LHCN-M2 (cell line): Measurements from ENCODE around the gene RASAL3. TPM values are rescaled to one million over a fixed set of nuclear protein-coding genes. Genes with fewer than 3 reads are reported as not detected.

Experiments used
- DNase-seq: peaks from one replicate; pipeline ENCODE4 v3.0.0-alpha.2; 2012; ENCODE audit warnings: low read depth
- total RNA-seq: library from RNA; depleted of rRNA; stranded (reverse); fragments of >200 nt; gene quantifications from 2 replicates; pipeline ENCODE4 v1.2.3, GENCODE V29; 2014; rRNA removed

RASAL3 gene
- total RNA-seq, 1 experiment from 2014 or later, result 0.06 TPM

DNA sequence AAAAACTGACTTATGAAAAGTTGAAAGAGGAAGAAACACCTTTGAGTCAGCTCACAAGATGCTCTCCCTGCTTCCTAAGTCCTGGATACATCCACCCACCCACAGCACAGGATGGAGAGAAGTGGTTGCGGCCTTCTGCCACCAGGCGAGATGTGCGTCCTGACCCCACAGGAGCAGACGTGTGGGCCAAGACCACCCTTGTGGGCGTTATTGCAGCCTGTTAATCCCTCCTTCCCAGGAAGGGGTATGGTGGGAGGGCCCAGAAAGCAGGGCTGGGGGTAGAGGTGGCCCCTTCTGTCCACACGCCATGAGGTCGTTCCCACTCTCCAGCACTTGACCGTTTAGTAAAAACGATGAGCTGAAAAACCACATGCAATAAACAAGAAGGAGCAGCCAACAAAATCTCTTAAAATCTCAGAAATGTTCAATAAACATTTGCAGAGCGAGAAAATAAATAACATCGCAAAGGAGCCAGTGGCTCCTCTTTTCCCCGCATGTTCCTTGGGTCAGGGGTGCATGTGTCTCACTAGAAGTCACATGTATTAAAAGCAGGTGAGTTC lies 43.1 kb downstream of the RASAL3 start:
- DNase-seq, result no peak

DNA sequence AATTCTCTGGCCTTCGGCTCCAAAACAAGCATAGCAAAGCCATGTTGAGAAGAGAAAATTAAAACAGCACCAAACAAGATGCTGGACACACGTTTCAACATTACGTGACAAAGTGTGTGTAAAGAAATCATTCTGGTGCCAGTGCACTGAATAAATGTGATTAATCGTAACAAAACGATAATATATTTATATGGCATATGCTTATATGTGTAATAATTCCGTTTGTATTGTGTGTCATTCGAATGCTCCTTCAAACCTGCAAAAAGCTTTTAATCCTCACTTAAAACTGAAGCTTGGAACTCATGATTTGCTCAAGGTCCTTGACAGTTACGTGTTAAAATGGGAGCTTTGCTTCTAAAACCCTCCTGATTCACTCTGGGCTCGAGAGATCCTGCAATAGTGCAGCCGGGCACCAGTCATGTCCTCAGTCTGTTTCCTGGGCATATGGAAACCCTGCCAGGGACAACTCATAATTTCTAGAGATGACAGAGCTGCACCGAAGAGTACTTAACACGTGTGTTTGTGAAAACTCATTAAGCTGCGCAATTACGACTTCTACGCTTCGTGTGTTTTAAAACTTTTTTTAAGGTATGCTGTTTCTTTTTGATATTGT lies 44.8 kb downstream of the RASAL3 start:
- peak; percentile 31 for DNase-seq

DNA sequence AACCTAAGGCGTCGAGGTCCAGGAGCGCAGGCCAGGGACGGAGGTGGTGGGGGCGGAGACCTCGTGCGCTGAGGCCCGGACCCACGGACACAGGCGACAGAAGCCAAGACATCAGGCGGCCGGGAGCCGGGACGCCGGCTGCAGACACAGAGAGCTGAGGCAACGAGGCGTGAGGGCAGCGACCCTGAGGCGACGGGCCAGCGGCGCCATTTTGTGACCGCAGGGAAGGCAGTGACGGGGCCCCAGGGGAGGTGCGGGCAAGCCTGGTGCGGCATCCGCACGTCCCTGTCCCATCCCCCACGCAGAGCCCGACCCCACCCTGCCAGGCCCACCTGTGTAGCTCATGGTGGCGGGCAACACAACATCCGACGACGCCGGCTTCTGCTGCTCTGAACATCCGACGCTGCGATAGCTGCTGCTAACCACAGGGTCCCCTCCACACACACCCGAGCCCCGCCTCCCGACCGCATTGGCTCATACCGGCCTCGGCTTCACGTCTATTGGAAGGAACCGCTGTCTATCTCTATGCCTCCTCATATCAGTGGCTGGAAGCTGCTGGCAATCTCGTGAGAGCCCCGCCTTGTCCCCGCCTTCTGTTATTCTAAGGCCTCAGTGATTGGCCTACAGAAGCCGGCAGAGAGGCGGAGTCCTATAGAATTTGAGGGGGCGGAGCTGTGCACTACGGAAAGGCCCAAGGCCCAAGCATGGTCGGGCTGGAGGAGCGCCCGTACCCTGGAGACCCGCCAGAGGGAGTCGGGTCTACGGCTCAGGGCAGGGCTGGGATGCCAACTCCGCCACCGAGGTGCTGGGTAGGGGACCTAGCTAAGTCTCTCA lies 45.5 kb downstream of the RASAL3 start, which contains the start of gene AKAP8L:
AKAP8L (minus strand) TSS at position 410 of the 834 bp plus-strand sequence; CDS start at position 345, 65 bp downstream.
- DNase-seq, result peak; percentile 100

DNA sequence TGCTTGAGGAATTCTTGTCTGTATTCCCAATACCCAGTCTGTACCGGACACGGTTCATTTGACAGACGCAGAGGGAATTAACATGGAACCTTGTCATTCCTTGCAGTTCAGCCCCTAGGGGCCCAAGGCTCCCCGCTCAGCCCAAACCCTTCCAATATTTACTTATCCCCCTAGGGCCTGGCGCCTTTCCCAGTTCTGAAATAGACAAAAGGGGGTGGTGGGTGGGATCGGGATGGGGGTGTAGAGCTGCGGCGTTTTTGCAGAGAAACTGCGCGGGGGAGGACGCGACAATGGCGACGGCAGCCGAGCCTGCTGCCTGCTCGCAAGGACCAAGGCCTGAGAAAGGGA lies 46.1 kb downstream of the RASAL3 start:
- DNase-seq, result no peak

DNA sequence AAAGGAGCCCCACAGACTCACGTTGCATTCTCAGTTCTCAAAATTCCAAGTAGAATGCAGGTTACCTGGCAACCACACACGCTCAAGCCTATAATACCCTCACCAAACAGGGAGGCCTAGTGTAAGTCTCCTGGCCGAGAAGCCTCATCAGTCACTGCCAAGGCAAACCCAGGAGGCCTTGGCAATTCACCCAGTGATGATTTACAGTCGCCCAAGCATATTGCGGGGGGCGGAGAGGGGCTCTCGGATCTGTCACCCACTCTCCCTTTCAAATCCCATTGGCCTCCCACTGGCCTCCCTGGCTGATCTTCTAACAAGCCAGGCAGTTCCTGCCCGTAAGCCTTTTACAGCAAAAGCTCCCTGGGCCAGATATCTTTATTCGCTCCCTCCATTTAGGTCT lies 46.6 kb downstream of the RASAL3 start:
- no peak for DNase-seq

DNA sequence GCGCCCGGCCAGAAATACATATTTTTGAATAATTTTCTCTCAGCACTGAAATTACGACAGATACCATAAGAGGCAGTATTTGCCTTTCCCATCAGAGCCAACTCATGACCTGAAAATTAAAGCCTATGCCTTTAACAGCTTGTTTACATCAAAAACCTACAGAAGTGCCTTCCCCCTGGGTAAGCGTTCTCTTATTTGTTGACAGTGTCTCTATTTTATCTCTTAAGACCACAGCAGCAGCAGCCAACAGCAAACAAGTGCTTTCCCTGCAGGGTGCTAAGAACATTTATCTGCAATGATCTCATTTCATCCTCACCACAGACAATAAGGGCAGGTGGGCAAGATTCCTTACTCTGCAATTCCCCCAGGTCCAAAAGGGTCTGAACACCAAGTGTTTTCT lies 51.5 kb downstream of the RASAL3 start:
- DNase-seq, result no peak

DNA sequence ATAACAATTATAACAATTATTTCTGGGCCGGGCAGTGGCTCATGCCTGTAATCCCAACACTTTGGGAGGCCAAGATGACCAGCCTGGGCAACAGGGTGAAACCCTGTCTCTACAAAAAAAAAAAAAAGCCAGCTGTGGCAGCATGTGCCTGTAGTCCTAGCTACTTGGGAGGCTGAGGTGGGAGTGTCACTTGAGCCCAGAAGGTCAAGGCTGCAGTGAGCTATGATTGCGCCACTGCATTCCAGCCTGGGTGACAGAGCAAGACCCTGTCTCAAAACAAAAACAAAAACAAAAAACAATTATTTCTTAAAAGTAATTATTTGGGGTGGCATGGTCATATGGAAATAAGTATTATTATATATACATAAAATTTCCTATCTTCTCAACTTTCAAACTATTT lies 53.0 kb downstream of the RASAL3 start:
- peak; percentile 38 for DNase-seq

DNA sequence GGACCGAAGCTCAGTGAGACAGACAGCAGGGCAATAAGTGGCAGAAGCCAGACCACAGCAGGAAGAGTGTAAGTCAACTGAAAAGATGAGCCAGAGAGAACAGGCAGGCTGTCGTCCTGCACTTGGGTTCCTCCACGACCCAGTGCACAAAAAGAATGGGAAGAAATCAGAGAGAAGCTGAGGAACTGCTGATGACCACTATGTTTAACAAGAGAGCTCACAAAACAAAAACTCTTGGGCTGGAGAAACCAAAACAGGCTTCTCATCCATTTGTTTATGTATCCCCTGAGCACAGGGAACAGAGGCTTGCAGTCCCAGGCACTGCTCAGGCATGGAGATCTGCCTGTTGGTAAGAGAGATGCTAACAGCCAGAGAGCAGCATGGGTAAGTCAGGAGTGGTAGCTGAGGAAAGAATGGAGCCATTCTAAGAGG lies 59.5 kb downstream of the RASAL3 start:
- no peak for DNase-seq

DNA sequence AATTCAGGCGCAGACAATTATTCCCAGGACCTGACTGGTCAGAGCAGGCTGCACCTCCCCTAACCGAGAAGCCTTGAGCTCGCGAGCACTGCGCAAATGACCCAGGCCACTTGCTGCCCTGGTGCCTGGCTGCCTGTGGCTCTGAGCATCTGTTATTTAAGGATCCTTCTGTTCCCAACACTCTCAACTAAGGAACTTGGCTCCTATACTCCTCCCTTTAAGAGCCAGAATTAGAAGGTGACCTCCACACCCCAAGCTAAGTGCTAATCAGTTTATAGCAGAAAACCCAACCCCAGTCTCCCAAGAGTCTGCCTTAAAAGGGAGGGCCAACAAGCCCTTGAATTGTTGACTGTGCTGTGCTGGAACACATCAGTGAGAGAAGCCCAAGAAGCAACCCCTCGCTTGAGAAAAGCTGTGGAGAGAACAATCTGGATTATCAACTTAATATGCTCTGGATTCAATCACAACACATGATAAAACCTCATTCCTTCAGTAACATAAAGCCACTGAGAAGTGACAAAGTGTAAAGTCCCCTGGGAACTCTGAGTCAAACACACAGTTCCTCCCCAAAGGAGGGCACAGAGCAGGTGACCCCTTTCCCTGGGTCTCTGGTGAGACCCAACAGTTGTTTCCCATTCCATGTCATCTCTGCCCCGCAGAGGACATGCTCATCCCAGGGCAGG lies 60.1 kb downstream of the RASAL3 start:
- no peak for DNase-seq

DNA sequence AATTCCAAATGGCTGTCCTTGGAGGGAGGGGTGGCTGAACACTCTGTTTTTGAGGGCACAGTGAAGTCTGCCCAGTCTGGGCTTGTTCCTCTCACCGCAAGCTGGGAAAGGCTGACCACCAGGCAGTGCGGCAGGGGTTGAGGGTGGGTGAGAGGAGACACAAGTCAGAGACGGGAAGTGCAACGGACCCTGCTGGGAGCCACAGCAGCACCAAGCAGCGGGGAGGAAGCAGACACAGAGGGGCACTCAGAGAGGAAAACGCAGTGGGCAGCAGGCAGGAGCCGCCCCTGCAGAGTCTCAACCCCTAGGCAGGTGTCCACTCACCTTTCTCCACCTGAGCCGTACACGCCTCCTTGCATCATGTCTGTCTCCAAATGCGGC lies 61.2 kb downstream of the RASAL3 start:
- no peak for DNase-seq

DNA sequence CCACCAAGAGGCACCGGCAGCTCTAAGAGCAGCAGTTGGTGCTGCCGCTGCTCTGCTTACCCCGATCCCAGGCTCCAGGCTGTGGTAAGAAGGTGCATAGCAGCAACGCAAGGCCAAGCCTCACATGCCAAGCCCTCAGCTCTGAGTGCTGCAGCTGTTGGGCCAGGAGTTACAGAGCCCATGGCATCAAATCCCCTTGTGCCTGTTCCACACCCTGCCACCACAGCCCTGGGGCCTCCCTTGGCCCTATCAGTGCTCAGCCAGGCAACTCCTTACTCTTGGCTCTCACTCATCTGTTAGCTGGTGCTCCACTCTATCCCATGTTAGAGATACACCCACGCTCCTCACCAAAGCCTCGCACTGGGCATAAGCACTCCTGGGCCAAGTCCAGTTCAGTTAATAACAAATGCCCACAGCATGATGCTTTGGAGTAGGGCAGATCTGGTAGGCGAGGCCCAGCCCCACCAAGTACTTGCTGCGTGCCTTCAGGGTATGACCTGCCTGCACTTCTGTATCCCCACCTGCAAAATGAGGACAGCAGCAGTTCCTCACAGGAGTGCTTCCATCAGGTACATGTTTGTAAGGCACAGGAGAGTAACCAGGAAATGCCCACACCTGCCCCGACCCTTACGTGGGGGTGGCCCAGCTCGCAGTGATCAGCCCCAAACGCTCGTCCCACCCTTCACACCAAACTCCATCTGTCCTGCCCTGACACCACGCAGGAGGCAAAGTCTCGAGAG lies 61.8 kb downstream of the RASAL3 start:
- DNase-seq, result no peak

Other genes starting within 250 kb of the RASAL3 start
- not detected in 2 replicates for gene EPHX3, start 232.1 kb downstream of the RASAL3 start, total RNA-seq
- 15.6 and 18.3 TPM in 2 replicates for gene BRD4, start 132.0 kb downstream of the RASAL3 start, total RNA-seq
- 26.3 and 28.0 TPM in 2 replicates for gene AKAP8, start 84.8 kb downstream of the RASAL3 start, total RNA-seq
- gene AKAP8L, start 45.6 kb downstream of the RASAL3 start, total RNA-seq, result 54.1 TPM in 2 replicates
- 21.5 and 25.9 TPM in 2 replicates for gene WIZ, start 14.6 kb downstream of the RASAL3 start, total RNA-seq
- gene PGLYRP2, start 15.0 kb upstream of the RASAL3 start, total RNA-seq, result not detected in 2 replicates
- not detected in 2 replicates for gene CYP4F22, start 44.0 kb upstream of the RASAL3 start, total RNA-seq
- gene CYP4F8, start 150.7 kb upstream of the RASAL3 start, total RNA-seq, result not detected in 2 replicates
- gene CYP4F3, start 176.4 kb upstream of the RASAL3 start, total RNA-seq, result not detected in 2 replicates
- gene CYP4F12, start 208.5 kb upstream of the RASAL3 start, total RNA-seq, result not detected in 2 replicates